ENCODE data around the gene ODR4.
"Not testable (repeated sequence)": the region's sequence is repeated elsewhere in the genome, so short reads cannot be mapped to it uniquely, and the experiment has no call there.

ODR4 gene

DNA sequence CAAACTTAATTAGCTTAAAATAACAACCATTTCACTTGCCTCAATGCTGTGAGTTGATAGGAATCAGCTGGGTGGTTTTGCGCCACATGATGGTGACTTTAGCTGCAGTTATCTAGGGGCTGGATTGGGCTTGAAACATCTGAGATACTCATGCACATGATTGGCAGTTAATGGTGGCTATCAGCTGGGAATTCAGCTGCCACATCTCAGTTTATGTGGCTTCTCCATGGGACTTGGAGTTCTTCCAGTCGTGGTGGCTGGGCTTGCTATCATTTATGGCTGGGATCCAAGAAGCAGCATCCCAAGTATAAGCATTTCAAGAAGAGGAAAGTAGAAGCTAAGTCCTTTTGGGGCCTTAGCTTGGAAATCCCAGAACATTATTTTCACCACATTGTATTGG is 48.9 kb downstream of the ODR4 start:
- DNase-seq = no peak

DNA sequence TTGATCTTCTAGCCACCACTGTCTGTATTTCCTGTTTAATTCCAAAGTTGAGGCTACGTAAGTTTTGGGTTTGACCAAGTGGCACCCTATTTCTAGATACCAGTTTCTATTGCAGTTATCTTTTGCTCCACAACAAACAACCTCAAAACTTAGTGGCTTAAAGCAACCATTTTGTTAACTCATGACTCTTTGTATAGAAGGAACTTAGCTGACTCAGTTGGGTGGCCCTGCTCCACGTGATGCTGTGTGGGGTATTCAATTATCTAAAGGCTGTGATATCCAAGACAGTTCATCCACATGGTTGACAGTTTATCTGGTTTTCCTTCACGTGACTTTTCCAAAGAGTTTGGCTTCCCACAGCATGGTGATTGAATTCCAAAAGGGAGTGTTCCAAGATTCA is 50.5 kb downstream of the ODR4 start:
- DNase-seq = no peak

DNA sequence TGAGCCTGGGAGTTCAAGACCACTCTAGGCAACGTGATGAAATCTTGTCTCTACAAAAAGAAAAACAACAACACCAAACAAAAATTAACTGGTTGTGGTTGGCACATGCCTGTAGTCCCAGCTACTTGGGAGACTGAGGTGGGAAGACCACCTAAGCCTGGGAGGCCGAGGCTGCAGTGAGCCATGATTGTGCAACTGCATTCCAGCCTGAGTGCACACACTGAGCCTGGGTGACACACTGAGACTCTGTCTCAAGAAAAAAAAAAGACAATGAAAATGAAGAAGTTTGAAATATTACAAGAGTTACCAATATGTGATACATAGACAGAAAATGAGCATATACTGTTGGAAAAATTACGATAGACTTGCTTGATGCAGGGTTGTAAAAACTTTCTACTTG is 53.4 kb downstream of the ODR4 start:
- no peak for DNase-seq

DNA sequence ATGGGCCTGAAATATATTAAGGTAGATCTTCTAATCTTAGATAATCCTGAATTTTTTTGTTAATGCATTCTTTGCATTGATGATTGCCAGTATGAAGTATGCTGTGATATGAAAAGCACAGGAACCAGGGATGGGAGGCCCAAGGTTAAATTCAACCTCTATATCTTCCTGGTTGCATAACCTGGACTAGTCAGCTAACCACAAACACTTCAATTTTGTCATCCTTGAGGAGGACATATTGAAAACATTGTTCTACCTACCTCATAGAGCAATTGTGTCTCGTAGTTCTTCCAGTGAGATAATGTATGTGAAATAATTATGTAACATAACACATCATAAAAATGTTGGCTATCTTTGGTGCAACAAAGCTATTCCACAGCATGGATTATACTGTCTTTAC is 59.7 kb downstream of the ODR4 start:
- DNase-seq = no peak

DNA sequence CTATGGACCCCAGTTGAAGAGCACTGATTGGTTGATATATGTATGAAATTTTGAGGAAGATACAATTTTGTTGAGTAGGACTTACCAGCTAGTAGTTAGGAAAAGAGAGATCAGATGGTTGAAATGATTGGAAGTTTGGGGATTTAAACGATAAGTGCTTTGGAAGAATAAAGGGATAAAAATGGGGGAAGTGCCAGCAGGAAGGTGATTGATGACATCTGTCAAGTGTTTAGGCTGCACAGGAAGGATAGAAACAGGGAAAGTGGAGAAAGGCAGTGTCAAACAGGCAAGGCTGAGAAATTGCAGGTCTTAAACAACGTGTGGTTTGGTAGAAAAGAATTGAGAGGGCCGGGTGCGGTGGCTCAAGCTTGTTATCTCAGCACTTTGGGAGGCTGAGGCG is 62.9 kb downstream of the ODR4 start:
- no peak for DNase-seq

DNA sequence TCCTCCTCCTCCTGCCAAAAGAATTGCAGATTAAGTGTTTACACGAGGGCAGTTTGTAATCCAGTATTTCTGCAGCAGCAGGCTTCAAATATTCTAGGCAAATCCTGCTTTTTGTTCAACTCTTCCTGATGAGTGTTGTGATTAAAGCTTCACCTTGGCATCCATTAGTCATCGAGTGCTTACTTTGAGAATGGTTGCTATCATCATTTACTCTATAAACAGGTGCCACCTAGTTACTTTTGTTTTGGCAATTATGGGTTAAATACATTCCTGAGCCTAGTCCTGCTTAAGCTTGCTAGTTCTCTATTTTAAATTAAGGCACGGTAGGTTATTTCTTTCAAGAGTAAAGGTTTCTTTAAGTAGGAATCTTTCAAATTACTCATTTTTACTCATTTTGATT is 64.9 kb downstream of the ODR4 start:
- DNase-seq = no peak

DNA sequence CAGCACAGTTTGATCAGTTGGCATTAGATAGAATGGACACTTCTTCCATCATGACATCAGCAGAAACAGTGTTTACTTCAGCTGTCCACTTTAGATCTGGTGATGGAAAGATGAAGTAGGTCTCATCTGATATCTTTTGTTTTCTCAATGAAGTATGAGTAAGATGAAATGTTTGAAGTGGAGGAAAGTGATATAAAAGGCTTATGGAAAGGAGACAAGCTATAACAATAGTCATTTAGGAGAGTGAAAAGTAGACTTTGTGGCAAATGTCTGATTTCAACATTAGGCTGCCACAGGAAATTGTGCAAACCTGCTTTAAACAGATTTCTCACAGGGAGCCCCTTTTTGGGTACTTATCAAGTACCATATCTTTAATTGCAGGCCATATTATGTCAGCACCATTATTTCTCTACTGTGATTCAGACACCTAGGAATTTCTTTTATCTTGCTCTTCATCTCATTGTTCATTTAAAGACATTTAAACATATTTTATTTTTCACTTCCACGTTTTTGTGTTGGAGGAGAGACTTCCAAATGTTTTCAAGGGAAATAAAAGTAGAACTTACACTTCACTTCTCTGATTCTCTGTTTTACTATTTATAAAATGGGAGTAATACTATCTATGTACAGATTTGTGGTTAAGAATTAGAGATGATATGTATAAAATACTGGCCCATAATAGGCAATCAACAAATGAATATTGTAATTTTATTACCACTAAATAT is 67.2 kb downstream of the ODR4 start:
- DNase-seq = no peak

DNA sequence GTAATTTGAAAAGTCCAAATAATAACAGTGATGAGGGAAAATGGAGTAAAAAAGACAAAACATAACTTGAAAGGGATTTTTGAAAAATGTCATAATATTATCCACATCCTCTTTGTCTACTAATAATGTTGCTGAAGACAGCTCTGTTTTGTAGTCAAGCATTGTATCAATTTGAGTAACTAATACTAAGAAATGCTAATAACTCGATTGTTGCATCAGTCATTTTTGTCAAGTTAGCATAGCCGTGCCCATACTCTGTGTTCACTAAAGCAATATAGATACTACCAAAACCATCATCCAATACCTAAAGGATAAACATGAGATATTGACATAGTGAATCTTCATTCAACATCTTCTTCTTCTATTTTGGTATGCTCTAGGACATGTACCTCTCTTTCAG is 68.0 kb downstream of the ODR4 start:
- DNase-seq = no peak

DNA sequence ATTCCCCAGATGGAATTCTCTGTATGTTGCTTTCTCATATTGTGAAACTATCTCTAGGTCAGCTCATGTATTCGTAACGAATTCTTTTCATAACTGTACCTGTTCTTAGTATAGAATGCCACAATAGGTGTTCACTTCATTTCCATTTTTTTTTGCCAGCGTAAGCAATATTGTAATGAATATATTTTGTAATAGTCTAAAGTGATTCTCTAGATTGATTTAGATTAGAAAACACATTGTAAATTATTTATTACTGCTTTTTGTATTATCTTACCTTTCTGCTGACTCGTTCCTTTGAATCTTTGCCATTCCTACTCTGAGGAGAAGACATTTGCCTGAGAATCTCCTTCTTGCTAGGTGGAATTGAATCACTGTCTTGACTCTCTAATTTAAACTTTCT is 70.5 kb downstream of the ODR4 start:
- no peak for DNase-seq

DNA sequence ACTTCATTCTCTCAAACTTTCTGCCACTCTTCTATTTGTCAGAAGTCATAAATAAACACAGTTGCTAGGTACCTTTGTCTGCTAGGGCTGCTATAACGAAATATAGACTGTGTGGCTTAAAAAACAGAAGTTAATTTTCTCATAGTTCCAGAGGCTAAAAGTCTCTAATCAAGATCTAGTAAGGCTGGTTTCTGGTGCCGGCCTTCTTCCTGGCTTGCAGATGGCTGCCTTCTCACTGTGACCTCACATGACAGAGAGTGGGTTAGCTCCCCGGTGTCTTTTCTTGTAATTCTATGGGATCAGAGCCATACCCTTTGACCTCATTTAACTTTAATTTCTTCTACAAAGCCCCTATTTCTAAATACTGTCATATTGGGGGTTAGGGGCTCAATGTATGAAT is 79.3 kb downstream of the ODR4 start:
- no peak for DNase-seq

DNA sequence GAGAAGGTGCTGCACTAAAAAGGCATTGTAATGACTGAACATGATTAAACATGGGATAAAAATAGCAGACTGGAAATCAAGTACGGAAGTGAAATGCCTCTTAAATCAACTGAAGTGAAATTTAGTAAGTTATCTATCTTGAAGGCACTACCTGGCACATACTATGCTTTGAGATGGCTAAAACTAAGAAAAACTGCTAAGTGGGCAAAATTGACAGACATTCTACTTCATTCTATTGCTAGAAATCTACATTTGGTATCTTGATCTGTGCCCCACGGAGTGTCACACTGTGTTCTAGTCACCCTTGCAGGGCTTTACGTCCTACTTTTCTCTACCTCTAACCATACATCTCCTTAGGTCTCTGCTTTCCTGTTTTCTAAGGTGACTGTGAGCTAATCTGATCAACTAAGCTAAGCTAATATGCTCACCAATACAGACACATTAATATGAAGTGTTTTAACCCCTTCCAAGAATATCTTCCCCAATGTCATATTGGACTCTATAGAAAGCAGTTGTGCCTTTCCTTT is 81.2 kb downstream of the ODR4 start:
- DNase-seq = no peak

DNA sequence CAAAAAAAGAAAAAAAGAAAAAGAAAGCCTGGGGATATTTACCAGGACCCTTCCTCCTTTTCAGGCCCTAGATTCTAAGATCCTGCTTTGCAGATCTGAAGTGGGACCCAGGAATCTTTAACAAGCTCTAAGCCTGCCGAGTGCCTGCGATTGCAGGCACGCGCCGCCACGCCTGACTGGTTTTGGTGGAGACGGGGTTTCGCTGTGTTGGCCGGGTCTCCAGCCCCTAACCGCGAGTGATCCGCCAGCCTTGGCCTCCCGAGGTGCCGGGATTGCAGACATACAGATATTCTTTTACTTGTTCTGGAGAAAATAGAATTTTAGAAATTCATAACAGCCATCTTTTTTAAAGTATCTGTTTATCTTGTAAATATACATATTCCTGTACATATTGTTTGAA is 83.5 kb downstream of the ODR4 start:
- not testable (repeated sequence) for DNase-seq

DNA sequence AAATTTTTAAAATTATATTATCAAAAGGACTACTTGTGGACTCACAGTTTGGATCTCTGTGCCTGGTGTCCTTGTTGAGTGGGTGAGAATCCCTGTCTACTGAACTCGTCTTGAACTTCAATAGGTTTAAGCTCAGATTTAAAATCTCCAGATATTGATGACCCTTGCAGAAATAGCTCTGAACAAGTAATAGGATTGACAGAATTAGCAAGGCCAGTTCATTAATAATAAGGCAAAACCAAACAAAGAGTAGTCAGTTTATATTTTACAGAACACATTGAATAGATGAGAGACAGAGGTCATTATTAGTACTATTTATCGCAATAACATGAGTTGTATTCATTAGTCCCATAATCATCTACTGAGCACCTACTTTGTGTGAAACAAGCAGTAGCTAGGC is 85.4 kb downstream of the ODR4 start, which contains the start of gene PDC:
PDC (minus strand) TSS at position 101 of the 400 bp plus-strand sequence. CDS start 11,655 bp downstream, outside the sequence.
- DNase-seq = no peak

DNA sequence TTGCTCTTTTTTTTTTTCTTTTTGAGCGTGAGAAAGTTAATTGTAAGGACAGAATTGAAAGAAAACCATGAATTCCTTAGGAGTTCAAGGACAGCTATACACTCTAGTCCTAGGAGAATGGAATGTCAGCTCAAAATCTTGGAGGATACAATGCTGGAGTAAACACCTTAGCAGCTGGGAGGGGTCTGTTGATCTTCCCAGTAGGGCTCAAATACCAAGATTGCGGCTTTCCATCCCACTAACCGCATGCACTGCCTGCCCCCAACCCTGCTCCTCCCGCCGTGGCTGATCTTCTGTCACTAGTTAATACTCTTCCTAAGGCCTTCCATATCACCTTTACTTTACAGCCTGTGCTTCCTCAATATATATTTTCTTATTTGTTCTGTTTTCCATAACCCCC is 87.9 kb downstream of the ODR4 start:
- DNase-seq = no peak

DNA sequence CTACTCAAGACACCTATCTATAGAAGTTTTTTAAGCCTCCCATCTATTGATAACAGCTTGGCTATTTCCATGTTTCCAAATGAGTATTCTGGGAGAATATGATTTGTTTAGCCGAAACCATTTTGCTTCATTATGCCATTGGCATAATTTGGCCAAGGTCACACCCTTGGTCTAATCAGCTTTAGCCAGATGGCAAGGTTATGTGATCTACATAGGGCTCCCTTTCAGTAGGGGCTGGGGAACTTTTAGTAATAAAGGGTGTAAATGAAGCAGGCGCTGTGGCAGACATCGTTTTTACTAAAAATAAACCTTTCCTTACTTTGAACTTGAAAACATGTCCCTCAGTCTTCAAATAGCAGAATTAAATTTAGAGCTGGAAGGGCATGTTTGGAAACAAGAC is 88.3 kb downstream of the ODR4 start:
- no peak for DNase-seq

DNA sequence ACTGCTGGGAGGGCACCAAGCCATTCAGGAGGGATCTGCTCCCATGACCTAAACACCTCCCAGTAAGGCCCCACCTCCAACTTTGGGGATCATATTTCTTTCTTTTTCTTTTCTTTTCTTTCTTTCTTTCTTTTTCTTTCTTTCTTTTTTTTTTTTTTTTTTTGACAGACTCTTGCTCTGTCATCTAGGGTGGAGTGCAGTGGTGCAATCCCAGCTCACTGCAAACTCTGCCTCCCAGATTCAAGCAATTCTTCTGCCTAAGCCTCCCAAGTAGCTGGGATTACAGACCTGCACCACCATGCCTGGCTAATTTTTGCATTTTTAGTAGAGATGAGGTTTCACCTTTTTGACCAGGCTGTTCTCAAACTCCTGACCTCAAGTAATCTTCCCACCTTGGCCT is 89.9 kb downstream of the ODR4 start:
- not testable (repeated sequence) for DNase-seq

DNA sequence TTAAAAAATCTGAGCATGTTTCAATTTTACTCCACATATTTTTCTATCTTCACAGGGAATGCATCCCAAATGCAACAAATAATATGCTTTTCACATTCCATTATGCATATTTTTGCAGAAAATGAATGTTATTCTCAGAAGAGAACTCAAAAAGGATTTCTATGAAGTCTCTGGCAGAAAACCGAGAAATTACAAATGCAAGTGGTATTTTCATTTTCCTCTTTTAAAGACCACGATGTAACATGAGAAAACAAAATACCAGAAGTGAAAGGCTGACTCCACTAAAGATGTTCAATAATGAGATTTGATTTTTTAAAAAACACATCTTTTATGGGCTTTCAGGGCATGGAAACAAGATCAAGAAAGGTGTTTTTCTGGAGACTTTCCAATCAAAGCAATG is 90.3 kb downstream of the ODR4 start:
- no peak for DNase-seq
